ENCODE results near the gene BRIP1.

GRCh38 chr17:61648587-61648986 is 214.7 kb downstream of the BRIP1 start:
- TF ChIP-seq RFX5 (IDR thresholded peaks at IDR 0.05; ENCODE audit: low read depth, low read length) (no peak), CHD1 (IDR thresholded peaks at IDR 0.05; ENCODE audit: low read length) (no peak), BRF1 (IDR thresholded peaks at IDR 0.05; ENCODE audit: borderline replicate concordance, extremely low read depth, insufficient read length) (no peak), FOXA1 (IDR thresholded peaks at IDR 0.05; ENCODE audit: borderline replicate concordance) (no peak), KAT7 (CRISPR knock-in tag; IDR thresholded peaks at IDR 0.05; ENCODE audit: borderline replicate concordance) (no peak), ZBTB49 (CRISPR knock-in tag; IDR thresholded peaks at IDR 0.05; ENCODE audit: borderline replicate concordance) (no peak), THRB (CRISPR knock-in tag; conservative IDR thresholded peaks at IDR 0.05) (no peak), STAG1 (CRISPR knock-in tag; IDR thresholded peaks at IDR 0.05; ENCODE audit: borderline replicate concordance) (no peak)
- TF ChIP-seq, protein P1, sequence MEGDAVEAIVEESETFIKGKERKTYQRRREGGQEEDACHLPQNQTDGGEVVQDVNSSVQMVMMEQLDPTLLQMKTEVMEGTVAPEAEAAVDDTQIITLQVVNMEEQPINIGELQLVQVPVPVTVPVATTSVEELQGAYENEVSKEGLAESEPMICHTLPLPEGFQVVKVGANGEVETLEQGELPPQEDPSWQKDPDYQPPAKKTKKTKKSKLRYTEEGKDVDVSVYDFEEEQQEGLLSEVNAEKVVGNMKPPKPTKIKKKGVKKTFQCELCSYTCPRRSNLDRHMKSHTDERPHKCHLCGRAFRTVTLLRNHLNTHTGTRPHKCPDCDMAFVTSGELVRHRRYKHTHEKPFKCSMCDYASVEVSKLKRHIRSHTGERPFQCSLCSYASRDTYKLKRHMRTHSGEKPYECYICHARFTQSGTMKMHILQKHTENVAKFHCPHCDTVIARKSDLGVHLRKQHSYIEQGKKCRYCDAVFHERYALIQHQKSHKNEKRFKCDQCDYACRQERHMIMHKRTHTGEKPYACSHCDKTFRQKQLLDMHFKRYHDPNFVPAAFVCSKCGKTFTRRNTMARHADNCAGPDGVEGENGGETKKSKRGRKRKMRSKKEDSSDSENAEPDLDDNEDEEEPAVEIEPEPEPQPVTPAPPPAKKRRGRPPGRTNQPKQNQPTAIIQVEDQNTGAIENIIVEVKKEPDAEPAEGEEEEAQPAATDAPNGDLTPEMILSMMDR (IDR thresholded peaks at IDR 0.05 in 2 of 3, conservative IDR thresholded peaks at IDR 0.05 in 1 of 3; ENCODE audit: insufficient read depth in 2 of 3, low read depth in 1 of 3, low read length in 3 of 3), result no peak
